Fibroblast of skin of right biceps (primary cell): ENCODE results near the gene ZC3H18.

Experiments
- DNase-seq: peaks from one replicate; pipeline ENCODE4 v3.0.0-alpha.2; 2013

Gene ZC3H18

GRCh38 chr16:88552166-88552565 lies 18.0 kb upstream of the ZC3H18 start:
- no peak for DNase-seq

- DNase-seq: no peak
These were observed 17.4 kb upstream of the ZC3H18 start for GRCh38 chr16:88552815-88553214.

- no peak for DNase-seq
These were observed 16.5 kb upstream of the ZC3H18 start for GRCh38 chr16:88553739-88554138.

- DNase-seq: no peak
These were observed 15.4 kb upstream of the ZC3H18 start for GRCh38 chr16:88554711-88555264.

GRCh38 chr16:88556294-88556988 lies 13.8 kb upstream of the ZC3H18 start:
- no peak for DNase-seq

- DNase-seq: peak; percentile 50
These were observed 11.5 kb upstream of the ZC3H18 start for GRCh38 chr16:88558457-88559442.

- DNase-seq: peak; percentile 33
These were observed 9.3 kb upstream of the ZC3H18 start for GRCh38 chr16:88560714-88561484.

GRCh38 chr16:88561485-88562359 lies 8.5 kb upstream of the ZC3H18 start:
- peak; percentile 50 for DNase-seq

- peak; percentile 71 for DNase-seq
These were observed 4.0 kb upstream of the ZC3H18 start for GRCh38 chr16:88566158-88566557.

- DNase-seq: no peak
These were observed 1.2 kb upstream of the ZC3H18 start for GRCh38 chr16:88568710-88569613.

- DNase-seq: no peak
These were observed 604 bp upstream of the ZC3H18 start for GRCh38 chr16:88569614-88569984.

GRCh38 chr16:88570691-88571092 lies 489 bp downstream of the ZC3H18 start:
- DNase-seq: no peak

GRCh38 chr16:88575251-88575650 lies 5.0 kb downstream of the ZC3H18 start:
- DNase-seq: no peak

GRCh38 chr16:88576307-88576706 lies 6.1 kb downstream of the ZC3H18 start:
- DNase-seq: no peak

- DNase-seq: no peak
These were observed 7.0 kb downstream of the ZC3H18 start for GRCh38 chr16:88577166-88577565.

GRCh38 chr16:88578446-88579313 lies 8.5 kb downstream of the ZC3H18 start:
- no peak for DNase-seq

GRCh38 chr16:88580371-88580770 lies 10.2 kb downstream of the ZC3H18 start:
- DNase-seq: no peak

- no peak for DNase-seq
These were observed 10.8 kb downstream of the ZC3H18 start for GRCh38 chr16:88581033-88581432.

- DNase-seq: no peak
These were observed 12.8 kb downstream of the ZC3H18 start for GRCh38 chr16:88582912-88583575.
